Middle frontal gyrus (tissue), 1 donor: Measurements from ENCODE around the gene PRKCQ.
A peak's percentile ranks its signal among the peaks of the same experiment; 100 is the strongest.
"Not testable (repeated sequence)": the region's sequence is repeated elsewhere in the genome, so short reads cannot be mapped to it uniquely, and the experiment has no call there.

Experiments used
- DNase-seq: peaks from one replicate; pipeline ENCODE4 v3.0.0-alpha.2; 2015; ENCODE audit warnings: low spot score; ENCODE audit errors: extremely low spot score

The PRKCQ gene

GRCh38 chr10:6388261-6388893, 191.7 kb downstream of the PRKCQ start:
- DNase-seq, result no peak

GRCh38 chr10:6386960-6387359, 193.1 kb downstream of the PRKCQ start:
- no peak for DNase-seq

GRCh38 chr10:6386346-6386745, 193.7 kb downstream of the PRKCQ start:
- no peak for DNase-seq

GRCh38 chr10:6385665-6386064, 194.4 kb downstream of the PRKCQ start:
- no peak for DNase-seq

GRCh38 chr10:6384847-6385246, 195.2 kb downstream of the PRKCQ start:
- DNase-seq, result no peak

- no peak for DNase-seq
These were observed 196.0 kb downstream of the PRKCQ start for GRCh38 chr10:6384031-6384430.

GRCh38 chr10:6383096-6383812, 196.8 kb downstream of the PRKCQ start:
- DNase-seq, result peak; percentile 85

GRCh38 chr10:6382081-6382480, 198.0 kb downstream of the PRKCQ start:
- DNase-seq, result peak; percentile 29

- DNase-seq, result not testable (repeated sequence)
These were observed 199.6 kb downstream of the PRKCQ start for GRCh38 chr10:6380478-6380877.

GRCh38 chr10:6379015-6379776, 200.9 kb downstream of the PRKCQ start:
- no peak for DNase-seq
